ENCODE measurements around the gene CDH23.

The CDH23 gene

GRCh38 chr10:71632200-71632820 is 235.6 kb downstream of the CDH23 start:
- no peak for DNase-seq

GRCh38 chr10:71632896-71633600 is 236.3 kb downstream of the CDH23 start:
- no peak for DNase-seq

GRCh38 chr10:71633920-71634319 is 237.2 kb downstream of the CDH23 start:
- no peak for DNase-seq

GRCh38 chr10:71634531-71635164 is 237.9 kb downstream of the CDH23 start:
- no peak for DNase-seq

GRCh38 chr10:71635251-71635866 is 238.6 kb downstream of the CDH23 start:
- no peak for DNase-seq

GRCh38 chr10:71635867-71636266 is 239.1 kb downstream of the CDH23 start:
- DNase-seq: no peak

GRCh38 chr10:71636588-71636987 is 239.9 kb downstream of the CDH23 start:
- DNase-seq: no peak

GRCh38 chr10:71637305-71637704 is 240.6 kb downstream of the CDH23 start:
- no peak for DNase-seq

- DNase-seq: no peak
Measured at GRCh38 chr10:71638064-71638821, 241.5 kb downstream of the CDH23 start.

- no peak for DNase-seq
Measured at GRCh38 chr10:71638822-71639719, 242.4 kb downstream of the CDH23 start.

GRCh38 chr10:71640607-71641006 is 243.9 kb downstream of the CDH23 start:
- no peak for DNase-seq

- no peak for DNase-seq
Measured at GRCh38 chr10:71641449-71641848, 244.7 kb downstream of the CDH23 start.

- DNase-seq: no peak
Measured at GRCh38 chr10:71641986-71642385, 245.3 kb downstream of the CDH23 start.

- no peak for DNase-seq
Measured at GRCh38 chr10:71643904-71644303, 247.2 kb downstream of the CDH23 start.

- DNase-seq: no peak
Measured at GRCh38 chr10:71644307-71645180, 247.8 kb downstream of the CDH23 start.

- DNase-seq: no peak
Measured at GRCh38 chr10:71645185-71645584, 248.5 kb downstream of the CDH23 start.

GRCh38 chr10:71646037-71646436 is 249.3 kb downstream of the CDH23 start:
- DNase-seq: no peak

GRCh38 chr10:71646592-71647292 is 250.0 kb downstream of the CDH23 start:
- DNase-seq: no peak

GRCh38 chr10:71647526-71648253 is 251.0 kb downstream of the CDH23 start:
- no peak for DNase-seq
